Mesodermal cell (in vitro differentiated cells): ENCODE results near the gene UQCR10.

Experiments used
- H3K27ac ChIP-seq: 2 replicates; pipeline ENCODE4 v1.7.0; 2013; ENCODE audit warnings: mild to moderate bottlenecking, low read depth, low read length, moderate library complexity; ENCODE audit not compliant: severe bottlenecking
- H3K36me3 ChIP-seq: 2 replicates; pipeline ENCODE4 v1.7.1; 2013; ENCODE audit warnings: mild to moderate bottlenecking, low read length, moderate library complexity; ENCODE audit not compliant: control insufficient read depth, insufficient read depth
- H3K4me1 ChIP-seq: one replicate; pipeline ENCODE4 v1.7.1; 2013; ENCODE audit warnings: mild to moderate bottlenecking, low read length; ENCODE audit not compliant: insufficient read depth, control insufficient read depth, poor library complexity, severe bottlenecking
- H3K4me3 ChIP-seq: 2 replicates; pipeline ENCODE4 v1.7.0; 2013; ENCODE audit warnings: low read length, control low read depth, mild to moderate bottlenecking; ENCODE audit not compliant: insufficient read depth, poor library complexity, severe bottlenecking; ENCODE audit errors: extremely low read depth
- H3K9me3 ChIP-seq: 2 replicates; pipeline ENCODE4 v1.7.1; 2013; ENCODE audit warnings: mild to moderate bottlenecking, low read length, moderate library complexity; ENCODE audit not compliant: control insufficient read depth
- WGBS, 2 experiments: methylation state at CpG; one replicate each; pipeline ENCODE4 v1.1.5; 2013; ENCODE audit warnings: missing lambda C conversion rate in 2 of 2; ENCODE audit not compliant: insufficient coverage in 2 of 2; 5-methylcytosine and 5-hydroxymethylcytosine counted together

Gene UQCR10

DNA sequence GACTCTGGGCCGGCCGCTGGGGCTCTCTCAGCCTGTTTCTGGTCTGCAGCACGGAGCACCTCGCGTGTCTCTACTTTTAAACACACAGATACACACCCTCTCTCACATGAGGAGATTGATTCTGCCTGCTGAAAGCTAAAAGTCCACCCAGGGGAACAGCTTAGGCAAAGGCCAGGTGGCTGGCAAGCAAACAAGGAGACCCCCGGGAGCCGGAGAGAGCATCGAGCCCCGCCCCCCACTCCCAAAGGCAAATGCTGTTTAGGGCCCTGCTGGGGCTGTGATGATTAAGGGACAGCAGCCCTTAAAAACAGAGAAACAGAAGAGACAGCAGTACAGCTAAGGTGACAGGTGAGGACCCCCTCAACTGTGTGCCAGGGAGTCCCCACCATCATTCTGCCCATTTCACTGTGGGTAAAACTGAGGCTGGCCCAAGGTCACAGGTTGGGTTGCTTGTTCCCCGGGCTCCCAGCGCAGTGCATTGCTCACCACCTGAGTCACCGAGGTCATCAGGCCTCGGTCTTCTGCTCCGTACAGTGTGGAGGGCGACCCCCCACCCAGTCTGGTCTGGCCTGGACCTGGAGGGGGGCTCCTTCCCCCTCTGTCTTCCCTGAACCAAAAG lies 40.5 kb upstream of the UQCR10 start:
- Histone ChIP-seq H3K9me3 (no peaks in the 10 kb centered on the region), H3K4me1 (no peaks in the 10 kb centered on the region), H3K36me3 (no peaks in the 10 kb centered on the region), H3K4me3 (no peak overlapping the region), H3K27ac (no peak overlapping the region)
- WGBS, 2 experiments = 32 to 36% methylated on average over 11 to 15 of the region's 15 CpGs

DNA sequence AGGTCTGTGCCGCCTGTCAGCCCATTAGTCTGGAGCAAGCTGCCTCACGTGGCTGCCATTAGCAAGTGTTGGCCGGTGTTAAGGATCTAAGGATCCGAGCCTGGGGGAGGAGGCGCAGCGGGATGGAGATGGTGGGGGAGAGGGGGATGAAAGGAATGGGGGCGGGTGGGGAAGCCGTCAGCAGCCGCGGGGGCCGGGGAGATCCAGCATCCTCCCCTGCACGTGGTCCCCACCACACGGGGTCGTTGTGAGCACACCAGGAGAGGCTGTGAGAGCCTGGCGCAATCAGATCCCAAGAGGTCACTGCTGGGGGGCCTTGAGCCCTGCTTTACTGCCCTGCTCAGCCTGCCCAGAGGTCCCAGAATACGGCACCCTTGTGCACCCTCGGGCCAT lies 40.0 kb upstream of the UQCR10 start:
- 9 to 15% methylated on average over 8 to 10 of the region's 17 CpGs for WGBS, 2 experiments
- Histone ChIP-seq H3K27ac (no peak overlapping the region), H3K4me3 (no peak overlapping the region), H3K9me3 (no peaks in the 10 kb centered on the region), H3K36me3 (no peaks in the 10 kb centered on the region), H3K4me1 (no peaks in the 10 kb centered on the region)

DNA sequence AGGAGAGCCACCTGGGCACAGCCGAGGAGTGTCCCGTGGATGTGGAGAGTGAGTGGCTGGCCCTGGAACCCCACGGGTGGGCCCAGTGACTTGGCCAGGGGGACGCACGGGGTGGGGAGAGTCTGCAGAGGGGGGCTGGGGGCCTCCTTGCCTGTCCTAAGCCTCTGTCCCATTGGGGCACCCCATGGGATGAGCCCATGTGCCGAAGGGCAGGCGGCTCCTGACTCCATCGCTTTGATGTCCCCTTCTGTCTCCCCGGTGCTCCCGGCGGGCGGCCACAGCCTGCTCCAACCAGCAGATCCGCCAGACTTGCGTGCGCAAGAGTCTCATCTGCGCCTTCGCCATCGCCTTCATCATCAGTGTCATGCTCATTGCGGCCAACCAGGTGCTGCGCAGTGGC lies 38.0 kb upstream of the UQCR10 start:
- 91 to 97% methylated on average over 18 to 20 of the region's 20 CpGs for WGBS, 2 experiments
- Histone ChIP-seq H3K27ac (no peak overlapping the region), H3K4me3 (no peak overlapping the region), H3K4me1 (no peaks in the 10 kb centered on the region), H3K9me3 (no peaks in the 10 kb centered on the region), H3K36me3 (no peaks in the 10 kb centered on the region)

DNA sequence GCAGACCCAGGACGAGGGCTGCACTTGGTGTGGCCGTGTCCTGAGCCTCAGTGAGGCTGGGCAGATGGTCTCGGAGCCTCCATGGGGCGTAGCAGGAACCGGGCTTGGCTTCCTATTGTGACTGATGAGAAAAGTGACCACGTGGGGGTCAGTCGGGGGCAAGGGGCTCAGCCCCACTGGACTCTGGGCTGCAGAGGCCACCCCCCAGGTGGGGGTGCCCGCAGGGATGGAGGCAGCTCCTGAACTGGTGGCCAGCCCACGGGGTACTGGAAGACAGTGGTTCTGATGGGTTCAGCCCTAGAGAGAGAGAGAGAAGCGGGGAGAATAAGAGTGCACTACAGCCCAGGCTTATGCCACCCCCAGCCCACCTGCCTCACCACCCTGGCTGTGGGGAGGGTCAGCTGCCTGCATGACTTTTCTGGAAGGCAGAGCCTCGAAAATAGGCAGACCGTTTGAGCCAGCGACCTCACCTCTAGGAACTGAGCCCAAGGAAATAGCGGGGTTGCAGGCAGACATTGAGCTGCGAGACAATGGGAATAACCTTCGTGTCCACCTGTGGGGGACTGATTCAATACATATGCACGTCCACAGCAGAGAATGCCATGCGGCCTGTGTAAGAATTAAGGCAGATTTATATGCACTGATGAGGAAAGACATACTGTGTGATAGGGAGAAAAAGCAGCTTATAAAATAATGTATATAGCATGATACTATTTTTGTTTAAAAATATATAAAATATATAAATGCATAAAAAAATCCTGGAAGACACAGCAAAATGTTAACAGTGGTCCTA lies 35.9 kb upstream of the UQCR10 start:
- Histone ChIP-seq H3K4me3 (no peak overlapping the region), H3K27ac (no peak overlapping the region), H3K36me3 (no peaks in the 10 kb centered on the region), H3K9me3 (no peaks in the 10 kb centered on the region), H3K4me1 (no peaks in the 10 kb centered on the region)
- WGBS, 2 experiments = 89 to 91% methylated on average over 11 to 15 of the region's 18 CpGs

GRCh38 chr22:29732883-29733282 lies 34.3 kb upstream of the UQCR10 start:
- Histone ChIP-seq H3K36me3 (no peaks in the 10 kb centered on the region), H3K9me3 (no peaks in the 10 kb centered on the region), H3K4me1 (no peaks in the 10 kb centered on the region), H3K4me3 (no peak overlapping the region), H3K27ac (no peak overlapping the region)
- WGBS, 2 experiments = 81 to 83% methylated on average over 2 to 3 of the region's 6 CpGs

- H3K4me1 ChIP-seq = no peaks in the 10 kb centered on the region
- 91 to 94% methylated on average over 18 to 19 of the region's 19 CpGs for WGBS, 2 experiments
- H3K9me3 ChIP-seq = no peaks in the 10 kb centered on the region
- H3K27ac ChIP-seq = no peak overlapping the region
- H3K36me3 ChIP-seq = no peaks in the 10 kb centered on the region
- H3K4me3 ChIP-seq = no peak overlapping the region
Observed at GRCh38 chr22:29733362-29734201, 33.6 kb upstream of the UQCR10 start.

DNA sequence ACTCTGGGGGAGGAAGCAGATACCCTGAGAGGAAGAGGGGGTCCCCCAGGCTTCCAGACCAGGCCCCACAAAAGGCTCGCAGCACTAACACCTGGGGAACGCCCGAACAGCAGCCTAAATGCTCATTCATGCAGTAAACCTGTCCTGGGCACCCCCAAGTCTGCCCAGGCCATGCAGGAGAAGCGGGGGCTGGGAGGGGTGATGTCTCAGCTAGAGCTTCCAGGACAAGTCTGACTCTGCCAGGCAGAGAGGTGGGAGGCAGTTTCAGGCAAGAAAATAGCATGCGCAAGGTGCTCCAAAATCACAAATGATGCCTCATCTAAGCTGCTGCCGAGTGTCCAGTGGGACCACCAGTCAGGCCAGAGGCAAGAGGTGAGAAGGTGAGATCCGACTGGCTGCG lies 32.8 kb upstream of the UQCR10 start:
- 83 to 91% methylated on average over 8 of the region's 8 CpGs for WGBS, 2 experiments
- H3K9me3 ChIP-seq = no peaks in the 10 kb centered on the region
- peaks cover under 1% of the 10 kb centered on the region for H3K36me3 ChIP-seq
- no peak overlapping the region for H3K27ac ChIP-seq
- no peak overlapping the region for H3K4me3 ChIP-seq
- no peaks in the 10 kb centered on the region for H3K4me1 ChIP-seq

DNA sequence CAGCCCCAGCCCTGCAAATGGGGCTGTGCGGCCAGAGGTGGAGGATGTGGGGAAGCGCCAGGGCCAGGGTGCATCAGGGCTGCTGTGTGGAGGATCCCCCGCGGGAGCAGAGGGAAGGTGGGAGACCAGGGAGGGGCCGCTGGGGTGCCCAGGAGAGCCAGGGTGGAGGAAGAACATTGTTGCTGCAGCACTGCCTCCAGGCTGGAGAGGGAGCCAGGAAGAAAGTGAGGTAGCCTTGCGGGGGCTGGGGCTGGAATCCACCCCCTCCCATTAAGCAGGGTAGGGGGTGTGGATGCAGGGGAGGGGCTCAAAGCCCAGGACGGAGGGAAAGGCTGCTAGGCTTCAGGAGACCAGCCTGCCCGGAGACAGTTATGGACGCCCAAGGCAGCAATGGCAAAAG lies 32.3 kb upstream of the UQCR10 start:
- WGBS, 2 experiments = 40 to 43% methylated on average over 3 to 8 of the region's 9 CpGs
- no peaks in the 10 kb centered on the region for H3K4me1 ChIP-seq
- H3K36me3 ChIP-seq = peaks cover 4% of the 10 kb centered on the region
- no peak overlapping the region for H3K27ac ChIP-seq
- H3K4me3 ChIP-seq = no peak overlapping the region
- H3K9me3 ChIP-seq = no peaks in the 10 kb centered on the region

- Histone ChIP-seq H3K4me1 (no peaks in the 10 kb centered on the region), H3K36me3 (peaks cover 4% of the 10 kb centered on the region), H3K27ac (no peak overlapping the region), H3K9me3 (no peaks in the 10 kb centered on the region), H3K4me3 (no peak overlapping the region)
- WGBS, 2 experiments = 60% methylated on average over 1 of the region's 1 CpG; no CpG with 5 or more reads in 1 of the 2 experiments
Observed at GRCh38 chr22:29735416-29735815, 31.8 kb upstream of the UQCR10 start.

DNA sequence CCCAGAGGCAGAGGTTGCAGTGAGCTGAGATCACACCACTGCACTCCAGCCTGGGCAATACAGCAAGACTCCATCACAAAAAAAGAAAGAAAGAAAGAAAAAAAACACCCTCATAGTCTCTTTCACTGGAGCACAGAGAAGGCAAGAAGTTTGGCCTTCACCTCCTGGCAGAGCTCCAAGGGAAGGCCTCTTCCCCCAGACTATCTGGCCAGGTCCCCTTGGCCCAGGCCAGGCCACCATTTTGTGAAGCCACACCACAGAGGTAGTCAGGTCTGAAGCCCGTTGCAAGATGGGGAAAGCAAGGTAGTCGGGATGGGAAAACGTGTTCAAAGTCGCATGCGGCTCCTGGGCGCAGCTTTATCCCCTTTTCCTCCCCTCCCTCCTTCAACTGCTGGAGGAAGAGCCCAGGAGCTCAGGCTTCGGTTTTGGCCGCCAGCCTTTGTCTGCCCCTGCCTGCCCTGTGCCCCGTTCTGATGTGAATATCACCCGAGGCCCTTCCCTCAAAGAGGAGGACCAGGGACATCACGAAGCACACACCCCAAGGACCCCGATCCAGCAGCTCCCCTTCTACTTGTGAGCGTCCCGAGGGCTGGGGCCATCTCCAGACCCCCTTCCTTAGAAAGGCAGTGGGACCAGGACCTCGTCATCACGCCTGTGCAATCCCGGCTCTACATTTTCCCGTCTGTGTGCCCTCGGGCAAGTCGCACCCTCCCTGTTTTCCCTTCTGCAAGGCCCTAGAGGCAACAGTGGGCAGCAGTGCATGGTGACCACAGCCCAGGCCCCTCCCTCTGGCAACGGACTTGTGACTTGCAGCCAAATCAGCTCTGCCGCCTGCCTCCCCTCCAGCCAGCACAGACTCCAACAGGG lies 29.7 kb upstream of the UQCR10 start:
- WGBS, 2 experiments = 88 to 92% methylated on average over 19 to 21 of the region's 22 CpGs
- H3K9me3 ChIP-seq = no peaks in the 10 kb centered on the region

More for the DNA sequence above, 29.7 kb upstream of the UQCR10 start:
- Histone ChIP-seq H3K4me3 (no peak overlapping the region), H3K36me3 (peaks cover 4% of the 10 kb centered on the region), H3K4me1 (no peaks in the 10 kb centered on the region), H3K27ac (no peak overlapping the region)
